IMR-90 (cell line): ENCODE measurements around the gene EGFR. TPM values are rescaled to one million over a fixed set of nuclear protein-coding genes. Genes with fewer than 3 reads are reported as not detected.

ENCODE experiments used
- ATAC-seq: fragments of 200-7000 bp; cut with Tn5 transposase; 2 replicates; pipeline ENCODE4 v1.9.1; 2020; ENCODE audit warnings: low read depth, mild to moderate bottlenecking, moderate library complexity
- BruUV-seq: library from RNA; stranded (reverse); fragments of 400-500 nt; replicated peaks from 2 replicates; lab custom pipeline; 2021; lab: Mats Ljungman, UMichigan
- CTCF ChIA-PET: fragments of 300-600 bp; formaldehyde crosslinking; extraction: SDS; loops from one replicate; lab custom pipeline; 2021; ENCODE audit warnings: antibody characterized with exemption; lab: Yijun Ruan, JAX
- POLR2A ChIA-PET: fragments of 300-600 bp; sonication (Branson Sonifier 250); formaldehyde crosslinking; loops from one replicate; lab custom pipeline; 2022; ENCODE audit warnings: antibody characterized with exemption; ENCODE audit not compliant: unreplicated experiment; lab: Charles Lee
- DNase-seq: peaks from one replicate; pipeline ENCODE4 v3.0.0; 2013
- H2AFZ ChIP-seq: replicated peaks from 2 replicates; pipeline ENCODE3; 2013; ENCODE audit warnings: low read length, mild to moderate bottlenecking; ENCODE audit not compliant: poor library complexity
- H2AK5ac ChIP-seq: 2 replicates; pipeline ENCODE4 v1.6.1; 2013; ENCODE audit warnings: low read depth, low read length, inconsistent platforms
- H2AK9ac ChIP-seq: replicated peaks from 2 replicates; pipeline ENCODE3; 2013; ENCODE audit warnings: mild to moderate bottlenecking, low read depth, low read length, moderate library complexity; ENCODE audit not compliant: poor library complexity
- H2BK120ac ChIP-seq: 2 replicates; pipeline ENCODE4 v1.6.1; 2013; ENCODE audit warnings: low read depth, low read length, inconsistent platforms
- H2BK15ac ChIP-seq: 3 replicates; pipeline ENCODE4 v1.6.1; 2013; ENCODE audit warnings: low read depth, low read length, inconsistent platforms
- H2BK20ac ChIP-seq: 2 replicates; pipeline ENCODE4 v1.6.1; 2013; ENCODE audit warnings: low read depth, mild to moderate bottlenecking, inconsistent platforms, low read length, moderate library complexity
- H2BK5ac ChIP-seq: 2 replicates; pipeline ENCODE4 v1.6.1; 2013; ENCODE audit warnings: mild to moderate bottlenecking, low read depth, low read length, inconsistent platforms; ENCODE audit not compliant: poor library complexity, severe bottlenecking
- H3K14ac ChIP-seq: replicated peaks from 2 replicates; pipeline ENCODE4 v1.6.1; 2013; ENCODE audit warnings: low read depth, low read length, inconsistent platforms
- H3K18ac ChIP-seq: 2 replicates; pipeline ENCODE4 v1.6.1; 2013; ENCODE audit warnings: low read depth, low read length, control low read depth
- H3K23ac ChIP-seq: 2 replicates; pipeline ENCODE4 v1.6.1; 2013; ENCODE audit warnings: low read depth, low read length, inconsistent platforms
- H3K27ac ChIP-seq: 2 replicates; pipeline ENCODE4 v1.5.1; 2013; ENCODE audit warnings: mild to moderate bottlenecking, control low read depth, low read length; ENCODE audit not compliant: insufficient read depth
- H3K27me3 ChIP-seq: 2 replicates; pipeline ENCODE4 v1.6.1; 2013; ENCODE audit warnings: low read length; ENCODE audit not compliant: control insufficient read depth, insufficient read depth
- H3K36me3 ChIP-seq: 2 replicates; pipeline ENCODE4 v1.6.1; 2013; ENCODE audit warnings: low read length, mixed read lengths; ENCODE audit not compliant: control insufficient read depth, insufficient read depth
- H3K4ac ChIP-seq: 2 replicates; pipeline ENCODE4 v1.6.1; 2013; ENCODE audit warnings: low read depth, low read length, inconsistent platforms
- H3K4me1 ChIP-seq: 2 replicates; pipeline ENCODE4 v1.6.1; 2013; ENCODE audit warnings: low read length, mixed read lengths; ENCODE audit not compliant: control insufficient read depth, insufficient read depth
- H3K4me2 ChIP-seq: 2 replicates; pipeline ENCODE4 v1.6.1; 2013; ENCODE audit warnings: low read depth, mild to moderate bottlenecking, control low read depth, low read length, moderate library complexity
- H3K4me3 ChIP-seq: 2 replicates; pipeline ENCODE4 v1.5.1; 2013; ENCODE audit warnings: low read depth, mild to moderate bottlenecking, control low read depth, low read length, moderate library complexity; ENCODE audit not compliant: insufficient read depth
- H3K56ac ChIP-seq: 2 replicates; pipeline ENCODE4 v1.6.1; 2013; ENCODE audit warnings: low read length, inconsistent platforms; ENCODE audit not compliant: insufficient read depth; ENCODE audit errors: extremely low read depth
- H3K79me1 ChIP-seq, 2 experiments: 2 replicates each; pipeline ENCODE4 v1.6.1; 2013; ENCODE audit warnings: low read length in 2 of 2, inconsistent platforms in 1 of 2, low read depth in 1 of 2
- H3K9ac ChIP-seq: 2 replicates; pipeline ENCODE4 v1.6.1; 2013; ENCODE audit warnings: low read depth, low read length, control low read depth
- H3K9me1 ChIP-seq: 2 replicates; pipeline ENCODE4 v1.6.1; 2013; ENCODE audit warnings: low read length, inconsistent platforms; ENCODE audit not compliant: insufficient read depth
- H3K9me3 ChIP-seq: 2 replicates; pipeline ENCODE4 v1.6.1; 2013; ENCODE audit warnings: low read length; ENCODE audit not compliant: control insufficient read depth, insufficient read depth
- H4K20me1 ChIP-seq: 2 replicates; pipeline ENCODE4 v1.6.1; 2013; ENCODE audit warnings: low read length, inconsistent platforms; ENCODE audit not compliant: insufficient read depth
- H4K5ac ChIP-seq: 2 replicates; pipeline ENCODE4 v1.6.1; 2013; ENCODE audit warnings: mild to moderate bottlenecking, low read depth, low read length, control low read depth
- H4K8ac ChIP-seq, 2 experiments: 2 replicates each; pipeline ENCODE4 v1.6.1; 2013; ENCODE audit warnings: low read depth in 2 of 2, low read length in 2 of 2, control low read depth in 1 of 2, inconsistent platforms in 1 of 2
- H4K91ac ChIP-seq: 2 replicates; pipeline ENCODE4 v1.6.1; 2013; ENCODE audit warnings: low read depth, low read length, inconsistent platforms; ENCODE audit not compliant: insufficient read depth
- CEBPB ChIP-seq: IDR thresholded peaks from 2 replicates; pipeline ENCODE4 v1.6.1; 2012; ENCODE audit warnings: low read depth, low read length, improper control_type of control experiment
- NFE2L2 ChIP-seq: fragments of 150-350 bp; IDR thresholded peaks from 2 replicates; pipeline ENCODE4 v1.6.1; 2016; ENCODE audit warnings: low read depth, mild to moderate bottlenecking, low read length
- WGBS, 2 experiments: methylation state at CpG; one replicate each; pipeline versions ENCODE4 v1.1.5 to v1.1.7; 2013; ENCODE audit warnings: missing lambda C conversion rate in 2 of 2; ENCODE audit not compliant: insufficient read length in 1 of 2; ENCODE audit errors: extremely low coverage in 2 of 2; 5-methylcytosine and 5-hydroxymethylcytosine counted together
- dilution Hi-C: fragments of 300-500 bp; cut with HindIII; formaldehyde crosslinking; loops from one replicate; pipeline ENCODE4 v1.14.3; 2018; ENCODE audit warnings: low sequenced_read_pairs; ENCODE audit not compliant: unreplicated experiment
- in situ Hi-C: fragments of 300-500 bp; cut with MboI; formaldehyde crosslinking; loops from 3 replicates; pipeline ENCODE4 v1.14.3; 2019; ENCODE audit warnings: low sequenced_read_pairs, inconsistent platforms, mixed read lengths
- intact Hi-C: fragments of 100-400 bp; cut with micrococcal nuclease; formaldehyde crosslinking; loops from 2 replicates; pipeline ENCODE4 v1.10.0; 2022
- polyA plus RNA-seq, 3 experiments: library from polyadenylated mRNA; depleted of rRNA; stranded (reverse); fragments of >200 nt; gene quantifications; 2 replicates each; pipeline ENCODE4 v1.2.3, GENCODE V29; 2012; ENCODE audit warnings: low replicate concordance in 1 of 3
- total RNA-seq: library from RNA; depleted of rRNA; stranded (reverse); fragments of >200 nt; gene quantifications from 2 replicates; pipeline ENCODE4 v1.2.3, GENCODE V29; 2012

EGFR gene
- total and polyA plus RNA-seq, 2 of the 4 experiments (the other 2 are of a cell fraction): 36.9 to 60.4 TPM

GRCh38 chr7:55209366-55209765 is 190.5 kb downstream of the EGFR start:
- Histone ChIP-seq H2BK5ac (no peak overlapping the region), H3K4ac (no peak overlapping the region), H3K4me2 (no peak overlapping the region), H2AK5ac (no peak overlapping the region), H3K23ac (no peak overlapping the region), H2BK15ac (no peak overlapping the region), H3K9me1 (peaks cover 33% of the 10 kb centered on the region), H3K9ac (no peak overlapping the region), H3K36me3 (peaks cover 46% of the 10 kb centered on the region), H2AK9ac (no peak overlapping the region), H4K5ac (peak overlapping the region; percentile 19; the same call in 1 of the 2 replicates), H2BK20ac (no peak overlapping the region), H4K8ac (no peak overlapping the region), H3K18ac (no peak overlapping the region), H4K20me1 (no peaks in the 10 kb centered on the region), H3K4me3 (no peak overlapping the region), H3K9me3 (no peaks in the 10 kb centered on the region), H4K91ac (no peak overlapping the region), H3K4me1 (peaks cover 22% of the 10 kb centered on the region), H3K79me1 (peaks cover 18 to 54% of the 10 kb centered on the region in 2 experiments), H2AFZ (no peak overlapping the region), H3K56ac (no peak overlapping the region), H3K14ac (no peak overlapping the region), H3K27me3 (no peaks in the 10 kb centered on the region), H2BK120ac (no peak overlapping the region), H3K27ac (no peak overlapping the region)
- ATAC-seq: no peak
- intact Hi-C loops (no loop called here), in situ Hi-C loops (no loop called here), dilution Hi-C loops (no loop called here)
- ChIA-PET CTCF (interaction anchor here (0.5 kb wide), 1 partner anchor 11 kb away, joined by 3 read pairs; no protein-coding TSS in a partner anchor), POLR2A (no interaction called here)
- no TSS peak for BruUV-seq
- WGBS, 2 experiments: 100% methylated on average over 1 of the region's 4 CpGs; no CpG with 5 or more reads in 1 of the 2 experiments
- TF ChIP-seq NFE2L2: no peak
- TF ChIP-seq CEBPB: peak; percentile 35; the same call in 1 of the 2 replicates
- no peak for DNase-seq
